ENCODE data around the gene TESMIN. TPM values are rescaled to one million over a fixed set of nuclear protein-coding genes. Genes with fewer than 3 reads are reported as not detected.

The TESMIN gene
- total RNA-seq, 4 donors from 2014 or later, result 0.16 to 0.17 TPM; not detected in 2

DNA sequence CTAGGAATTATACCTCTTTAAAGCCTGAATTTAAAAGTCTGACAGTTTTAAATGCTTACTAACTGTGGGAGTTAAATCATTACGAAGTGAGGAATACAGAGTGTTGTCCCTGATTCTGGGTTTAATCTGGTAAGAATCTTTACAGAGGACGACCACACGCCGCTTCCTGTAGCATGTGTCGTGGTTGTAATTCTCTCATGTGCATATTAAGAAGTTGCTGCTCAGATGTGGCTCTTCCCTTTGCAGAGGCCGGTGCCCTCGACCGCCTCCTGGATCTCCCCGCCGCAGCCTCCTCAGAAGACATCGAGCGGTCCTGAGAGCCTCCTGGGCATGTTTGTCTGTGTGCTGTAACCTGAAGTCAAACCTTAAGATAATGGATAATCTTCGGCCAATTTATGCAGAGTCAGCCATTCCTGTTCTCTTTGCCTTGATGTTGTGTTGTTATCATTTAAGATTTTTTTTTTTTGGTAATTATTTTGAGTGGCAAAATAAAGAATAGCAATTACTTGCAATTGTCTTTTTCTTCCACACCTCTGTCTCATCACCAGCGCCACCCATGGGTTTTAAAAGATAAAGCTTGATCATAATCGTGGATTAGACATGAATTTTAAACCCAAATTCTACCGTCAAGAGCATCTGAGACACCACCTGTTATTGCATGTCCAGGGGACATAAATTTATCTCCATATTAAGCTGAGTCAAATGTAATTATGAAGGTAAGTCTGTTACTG, 60.5 kb downstream of the TESMIN start:
- Histone ChIP-seq H3K9me3 (no peaks in the 10 kb centered on the region), H3K4me3 (no peak overlapping the region), H3K27ac (no peak overlapping the region), H3K4me1 (no peaks in the 10 kb centered on the region), H3K36me3 (no peaks in the 10 kb centered on the region), H3K27me3 (peaks cover 17 to 26% (median 17%) of the 10 kb centered on the region in 3 donors)
- in situ Hi-C loops (cut with MboI; ENCODE audit: low sequenced_read_pairs in 4 of 4) (no loop called here), intact Hi-C loops (cut with DNase I; ENCODE audit: low total_unique reads) (no loop called here)
- no peak for DNase-seq
- ATAC-seq, result no peak
- TF ChIP-seq POLR2A (IDR thresholded peaks at IDR 0.05), result no peak
- TF ChIP-seq, protein P1, sequence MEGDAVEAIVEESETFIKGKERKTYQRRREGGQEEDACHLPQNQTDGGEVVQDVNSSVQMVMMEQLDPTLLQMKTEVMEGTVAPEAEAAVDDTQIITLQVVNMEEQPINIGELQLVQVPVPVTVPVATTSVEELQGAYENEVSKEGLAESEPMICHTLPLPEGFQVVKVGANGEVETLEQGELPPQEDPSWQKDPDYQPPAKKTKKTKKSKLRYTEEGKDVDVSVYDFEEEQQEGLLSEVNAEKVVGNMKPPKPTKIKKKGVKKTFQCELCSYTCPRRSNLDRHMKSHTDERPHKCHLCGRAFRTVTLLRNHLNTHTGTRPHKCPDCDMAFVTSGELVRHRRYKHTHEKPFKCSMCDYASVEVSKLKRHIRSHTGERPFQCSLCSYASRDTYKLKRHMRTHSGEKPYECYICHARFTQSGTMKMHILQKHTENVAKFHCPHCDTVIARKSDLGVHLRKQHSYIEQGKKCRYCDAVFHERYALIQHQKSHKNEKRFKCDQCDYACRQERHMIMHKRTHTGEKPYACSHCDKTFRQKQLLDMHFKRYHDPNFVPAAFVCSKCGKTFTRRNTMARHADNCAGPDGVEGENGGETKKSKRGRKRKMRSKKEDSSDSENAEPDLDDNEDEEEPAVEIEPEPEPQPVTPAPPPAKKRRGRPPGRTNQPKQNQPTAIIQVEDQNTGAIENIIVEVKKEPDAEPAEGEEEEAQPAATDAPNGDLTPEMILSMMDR (IDR thresholded peaks at IDR 0.05 in 4 of 5, conservative IDR thresholded peaks at IDR 0.05 in 1 of 5), result no peak

DNA sequence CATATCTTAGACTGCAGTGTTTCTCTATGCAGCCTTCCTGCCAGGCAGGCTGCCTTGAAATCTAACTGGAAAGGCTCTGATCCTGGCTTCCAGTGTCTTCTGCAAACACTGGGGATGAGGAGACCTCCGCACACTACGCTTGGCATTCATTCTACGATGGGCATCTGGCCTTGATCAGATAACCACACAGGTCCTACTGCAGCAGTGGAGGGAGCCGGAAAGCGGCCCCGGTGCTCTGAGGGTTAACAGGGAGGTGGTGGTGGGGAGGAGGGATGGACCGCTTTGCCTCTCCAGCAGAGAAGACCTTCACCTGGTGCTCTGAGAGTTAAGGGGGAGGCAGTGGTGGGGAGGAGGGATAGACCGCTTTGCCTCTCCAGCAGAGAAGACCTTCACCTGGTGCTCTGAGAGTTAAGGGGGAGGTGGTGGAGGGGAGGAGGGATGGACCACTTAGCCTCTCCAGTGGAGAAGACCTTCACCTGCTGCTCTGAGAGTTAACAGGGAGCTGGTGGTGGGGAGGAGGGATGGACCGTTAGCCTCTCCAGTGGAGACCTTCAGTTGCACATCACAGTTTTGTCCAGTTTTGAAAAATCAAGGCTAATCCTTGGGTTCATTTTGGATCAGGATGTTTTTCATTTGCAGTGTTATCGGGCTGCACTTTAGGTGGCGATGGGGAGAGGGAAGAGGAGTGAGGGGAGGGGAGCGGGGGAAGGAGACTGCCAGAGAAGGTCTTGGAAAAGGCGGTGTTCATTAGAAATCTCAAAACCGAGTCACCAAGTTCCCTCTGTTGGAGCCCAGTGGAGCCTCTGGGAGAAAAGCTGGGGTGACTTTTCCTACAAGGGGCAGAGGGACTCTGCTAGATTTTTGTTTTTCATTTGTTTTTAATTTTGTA, 61.3 kb downstream of the TESMIN start:
- no peak for TF ChIP-seq POLR2A (IDR thresholded peaks at IDR 0.05)
- TF ChIP-seq, protein P1 (IDR thresholded peaks at IDR 0.05 in 4 of 5, conservative IDR thresholded peaks at IDR 0.05 in 1 of 5), result no peak
- H3K4me3 ChIP-seq, result no peak overlapping the region
- peaks cover 0 to under 1% of the 10 kb centered on the region in 2 donors for H3K4me1 ChIP-seq
- in situ Hi-C loops (cut with MboI; ENCODE audit: low sequenced_read_pairs in 4 of 4) (no loop called here), intact Hi-C loops (cut with DNase I; ENCODE audit: low total_unique reads) (no loop called here)
- H3K27me3 ChIP-seq, result peaks cover 24 to 31% (median 26%) of the 10 kb centered on the region in 3 donors
- DNase-seq (no peak), ATAC-seq (no peak)
- H3K9me3 ChIP-seq, result no peaks in the 10 kb centered on the region
- no peak overlapping the region for H3K27ac ChIP-seq
- no peaks in the 10 kb centered on the region for H3K36me3 ChIP-seq

DNA sequence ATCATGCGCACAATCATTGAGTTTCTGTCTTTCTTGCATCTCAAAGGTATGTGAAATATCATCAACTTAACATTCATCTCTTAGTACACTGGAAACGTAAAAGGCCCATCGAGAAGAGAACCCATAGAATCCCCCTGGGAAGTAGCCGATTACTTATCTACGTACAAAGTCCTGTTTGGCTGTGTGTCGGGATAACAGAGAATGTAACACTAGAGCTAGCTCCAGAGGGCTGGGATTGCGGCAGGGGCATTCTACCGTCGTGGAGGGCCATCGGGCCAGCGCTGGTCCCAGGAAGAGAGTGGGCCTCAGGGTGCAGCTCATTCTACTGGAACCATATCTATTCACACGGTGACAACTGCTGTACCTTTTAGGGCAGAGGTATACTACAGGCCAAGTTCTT, 62.4 kb downstream of the TESMIN start:
- Histone ChIP-seq H3K9me3 (no peaks in the 10 kb centered on the region), H3K4me1 (peaks cover 0 to 6% of the 10 kb centered on the region in 2 donors), H3K27ac (no peak overlapping the region), H3K4me3 (no peak overlapping the region), H3K27me3 (peaks cover 33 to 41% (median 34%) of the 10 kb centered on the region in 3 donors), H3K36me3 (no peaks in the 10 kb centered on the region)
- in situ Hi-C loops (cut with MboI; ENCODE audit: low sequenced_read_pairs in 4 of 4), result no loop called here
- TF ChIP-seq, protein P1 (IDR thresholded peaks at IDR 0.05 in 4 of 5, conservative IDR thresholded peaks at IDR 0.05 in 1 of 5), result no peak
- no peak for TF ChIP-seq POLR2A (IDR thresholded peaks at IDR 0.05)
- no peak for DNase-seq
- intact Hi-C loops (cut with DNase I; ENCODE audit: low total_unique reads), result no loop called here
- ATAC-seq, result no peak

DNA sequence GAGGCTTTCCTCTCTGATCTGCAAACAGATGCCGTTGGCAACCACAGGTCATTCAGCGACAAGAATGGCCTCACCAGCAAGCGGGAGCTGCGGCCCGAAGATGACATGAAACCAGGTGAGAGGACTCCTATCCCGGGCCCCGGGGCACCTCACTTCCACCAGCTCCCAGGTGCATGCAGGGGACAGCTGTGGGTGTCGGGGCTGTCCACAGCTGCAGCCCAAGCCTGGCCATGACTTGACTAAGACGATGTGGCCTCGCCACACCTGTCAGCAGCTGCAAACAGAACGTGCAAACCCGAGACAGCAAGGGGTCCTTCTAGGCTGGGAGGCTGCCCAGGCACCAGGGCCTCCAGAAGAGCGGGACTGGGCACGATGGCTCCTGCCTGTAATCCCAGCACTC, 63.3 kb downstream of the TESMIN start:
- in situ Hi-C loops (cut with MboI; ENCODE audit: low sequenced_read_pairs in 4 of 4) (no loop called here), intact Hi-C loops (cut with DNase I; ENCODE audit: low total_unique reads) (no loop called here)
- no peaks in the 10 kb centered on the region for H3K36me3 ChIP-seq
- ATAC-seq (no peak), DNase-seq (no peak)
- peaks cover 0 to 6% of the 10 kb centered on the region in 2 donors for H3K4me1 ChIP-seq
- H3K27me3 ChIP-seq, result peaks cover 39 to 50% (median 40%) of the 10 kb centered on the region in 3 donors
- TF ChIP-seq POLR2A (IDR thresholded peaks at IDR 0.05), result no peak
- TF ChIP-seq, protein P1 (IDR thresholded peaks at IDR 0.05 in 4 of 5, conservative IDR thresholded peaks at IDR 0.05 in 1 of 5), result no peak
- H3K27ac ChIP-seq, result no peak overlapping the region
- H3K4me3 ChIP-seq, result no peak overlapping the region
- H3K9me3 ChIP-seq, result no peaks in the 10 kb centered on the region
